Hepatocyte (in vitro differentiated cells): ENCODE data around the gene IQGAP2. TPM values are rescaled to one million over a fixed set of nuclear protein-coding genes. Genes with fewer than 3 reads are reported as not detected.

Experiments
- DNase-seq: peaks from one replicate; pipeline ENCODE4 v3.0.0-alpha.2; 2016; ENCODE audit warnings: low spot score
- H2AFZ ChIP-seq: fragments of 200-600 bp; sonication (generic); 2 replicates; pipeline ENCODE4 v1.6.0; 2016; ENCODE audit warnings: antibody characterized with exemption, mild to moderate bottlenecking
- H3K27ac ChIP-seq: fragments of 200-600 bp; sonication (generic); 2 replicates; pipeline ENCODE4 v1.5.1; 2016; ENCODE audit warnings: mild to moderate bottlenecking
- H3K27me3 ChIP-seq: fragments of 200-600 bp; sonication (generic); 2 replicates; pipeline ENCODE4 v1.6.1; 2016
- H3K36me3 ChIP-seq: fragments of 200-600 bp; sonication (generic); replicated peaks from 2 replicates; pipeline ENCODE4 v1.5.1; 2016; ENCODE audit warnings: low read depth; ENCODE audit not compliant: insufficient read depth
- H3K4me1 ChIP-seq: fragments of 200-600 bp; sonication (generic); 2 replicates; pipeline ENCODE4 v1.5.1; 2016; ENCODE audit warnings: mild to moderate bottlenecking, moderate library complexity; ENCODE audit not compliant: insufficient read depth
- H3K4me2 ChIP-seq: fragments of 200-600 bp; sonication (generic); 2 replicates; pipeline ENCODE4 v1.6.0; 2016
- H3K4me3 ChIP-seq: fragments of 200-600 bp; sonication (generic); 2 replicates; pipeline ENCODE4 v1.5.1; 2016; ENCODE audit warnings: mild to moderate bottlenecking
- H3K79me2 ChIP-seq: fragments of 200-600 bp; sonication (generic); 2 replicates; pipeline ENCODE4 v1.6.0; 2017; ENCODE audit warnings: mild to moderate bottlenecking
- H3K9me2 ChIP-seq: fragments of 200-600 bp; sonication (generic); replicated peaks from 2 replicates; pipeline ENCODE4 v1.6.0; 2017; ENCODE audit warnings: mild to moderate bottlenecking; ENCODE audit not compliant: insufficient read depth
- H3K9me3 ChIP-seq: fragments of 200-600 bp; sonication (generic); 2 replicates; pipeline ENCODE4 v1.5.1; 2016; ENCODE audit warnings: low read depth, mild to moderate bottlenecking
- H4K20me1 ChIP-seq: fragments of 200-600 bp; sonication (generic); 2 replicates; pipeline ENCODE4 v1.6.0; 2016; ENCODE audit warnings: mild to moderate bottlenecking; ENCODE audit not compliant: insufficient read depth, poor library complexity, severe bottlenecking
- EZH2 ChIP-seq: fragments of 200-600 bp; sonication (generic); IDR thresholded peaks from 2 replicates; pipeline ENCODE4 v1.6.1; 2016; ENCODE audit warnings: antibody characterized with exemption, mild to moderate bottlenecking, borderline replicate concordance
- EZH2phosphoT487 ChIP-seq: fragments of 200-600 bp; sonication (generic); IDR thresholded peaks from one replicate; pipeline ENCODE4 v1.6.1; 2018; ENCODE audit warnings: antibody characterized with exemption, mild to moderate bottlenecking, low read depth, moderate library complexity; ENCODE audit not compliant: unreplicated experiment, severe bottlenecking
- WGBS: methylation state at CpG from one replicate; pipeline ENCODE4 v1.1.6; 2016; ENCODE audit warnings: low lambda C conversion rate; ENCODE audit errors: missing lambda C conversion rate; 5-methylcytosine and 5-hydroxymethylcytosine counted together
- polyA plus RNA-seq: library from polyadenylated mRNA; unstranded; fragments of >200 nt; fragmentation: Nextera tagmentation; extraction: Ambion mirVana; gene quantifications from 2 replicates; pipeline ENCODE4 v1.2.1, GENCODE V29; 2016
- total RNA-seq: library from RNA; depleted of rRNA; stranded (reverse); fragments of >200 nt; gene quantifications from 2 replicates; pipeline ENCODE4 v1.2.3, GENCODE V29; 2014
- TF ChIP-seq, protein P1 (sequence below): fragments of 200-600 bp; sonication (generic); IDR thresholded peaks from 2 replicates; pipeline ENCODE4 v1.5.1; 2016; ENCODE audit warnings: antibody characterized with exemption, mild to moderate bottlenecking; ENCODE audit not compliant: poor library complexity

The IQGAP2 gene
- total and polyA plus RNA-seq, 2 experiments from 2014 or later: 37.2 to 78.9 TPM

DNA sequence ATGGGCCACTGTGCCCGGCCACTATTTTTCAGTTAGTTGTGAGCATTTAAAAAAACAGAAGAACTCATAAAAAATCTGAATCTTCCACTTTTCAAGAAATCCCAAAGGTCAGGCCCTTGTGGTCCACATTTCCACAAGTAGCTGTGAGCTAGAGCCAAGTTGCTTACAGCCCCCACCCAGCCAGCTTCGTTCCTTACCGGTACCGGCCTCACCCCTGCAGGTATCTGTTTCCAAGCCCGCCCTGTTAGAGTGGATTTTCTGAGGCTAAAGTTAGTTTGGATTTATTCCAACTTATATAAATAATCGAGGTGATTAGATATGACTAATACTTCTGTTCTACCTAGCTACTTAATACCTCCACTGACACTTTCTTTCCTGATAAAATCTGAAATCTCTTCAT is 139.2 kb downstream of the IQGAP2 start:
- Histone ChIP-seq H3K4me1 (peaks cover 20% of the 10 kb centered on the region), H3K9me3 (no peaks in the 10 kb centered on the region), H3K9me2 (no peaks in the 10 kb centered on the region), H3K36me3 (no peaks in the 10 kb centered on the region), H3K79me2 (peaks cover 21% of the 10 kb centered on the region), H3K4me2 (no peak overlapping the region), H3K27me3 (no peaks in the 10 kb centered on the region), H4K20me1 (no peaks in the 10 kb centered on the region), H2AFZ (no peak overlapping the region), H3K27ac (no peak overlapping the region), H3K4me3 (no peak overlapping the region)
- TF ChIP-seq, protein P1, sequence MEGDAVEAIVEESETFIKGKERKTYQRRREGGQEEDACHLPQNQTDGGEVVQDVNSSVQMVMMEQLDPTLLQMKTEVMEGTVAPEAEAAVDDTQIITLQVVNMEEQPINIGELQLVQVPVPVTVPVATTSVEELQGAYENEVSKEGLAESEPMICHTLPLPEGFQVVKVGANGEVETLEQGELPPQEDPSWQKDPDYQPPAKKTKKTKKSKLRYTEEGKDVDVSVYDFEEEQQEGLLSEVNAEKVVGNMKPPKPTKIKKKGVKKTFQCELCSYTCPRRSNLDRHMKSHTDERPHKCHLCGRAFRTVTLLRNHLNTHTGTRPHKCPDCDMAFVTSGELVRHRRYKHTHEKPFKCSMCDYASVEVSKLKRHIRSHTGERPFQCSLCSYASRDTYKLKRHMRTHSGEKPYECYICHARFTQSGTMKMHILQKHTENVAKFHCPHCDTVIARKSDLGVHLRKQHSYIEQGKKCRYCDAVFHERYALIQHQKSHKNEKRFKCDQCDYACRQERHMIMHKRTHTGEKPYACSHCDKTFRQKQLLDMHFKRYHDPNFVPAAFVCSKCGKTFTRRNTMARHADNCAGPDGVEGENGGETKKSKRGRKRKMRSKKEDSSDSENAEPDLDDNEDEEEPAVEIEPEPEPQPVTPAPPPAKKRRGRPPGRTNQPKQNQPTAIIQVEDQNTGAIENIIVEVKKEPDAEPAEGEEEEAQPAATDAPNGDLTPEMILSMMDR: no peak
- TF ChIP-seq EZH2phosphoT487 (no peak), EZH2 (no peak)
- 81% methylated on average over 6 of the region's 6 CpGs for WGBS
- DNase-seq: no peak

GRCh38 chr5:76542887-76543690 is 140.0 kb downstream of the IQGAP2 start:
- H3K4me2 ChIP-seq: no peak overlapping the region
- no peak overlapping the region for H2AFZ ChIP-seq
- no peaks in the 10 kb centered on the region for H3K9me2 ChIP-seq
- H3K27ac ChIP-seq: peak overlapping the region; percentile 36
- WGBS: 60% methylated on average over 13 of the region's 13 CpGs
- H4K20me1 ChIP-seq: no peaks in the 10 kb centered on the region
- no peak overlapping the region for H3K4me3 ChIP-seq
- TF ChIP-seq EZH2 (no peak), EZH2phosphoT487 (no peak)
- TF ChIP-seq, protein P1: no peak
- no peaks in the 10 kb centered on the region for H3K27me3 ChIP-seq
- no peaks in the 10 kb centered on the region for H3K9me3 ChIP-seq
- H3K4me1 ChIP-seq: peaks cover 23% of the 10 kb centered on the region
- H3K79me2 ChIP-seq: peaks cover 18% of the 10 kb centered on the region
- no peaks in the 10 kb centered on the region for H3K36me3 ChIP-seq
- DNase-seq: peak; percentile 19

DNA sequence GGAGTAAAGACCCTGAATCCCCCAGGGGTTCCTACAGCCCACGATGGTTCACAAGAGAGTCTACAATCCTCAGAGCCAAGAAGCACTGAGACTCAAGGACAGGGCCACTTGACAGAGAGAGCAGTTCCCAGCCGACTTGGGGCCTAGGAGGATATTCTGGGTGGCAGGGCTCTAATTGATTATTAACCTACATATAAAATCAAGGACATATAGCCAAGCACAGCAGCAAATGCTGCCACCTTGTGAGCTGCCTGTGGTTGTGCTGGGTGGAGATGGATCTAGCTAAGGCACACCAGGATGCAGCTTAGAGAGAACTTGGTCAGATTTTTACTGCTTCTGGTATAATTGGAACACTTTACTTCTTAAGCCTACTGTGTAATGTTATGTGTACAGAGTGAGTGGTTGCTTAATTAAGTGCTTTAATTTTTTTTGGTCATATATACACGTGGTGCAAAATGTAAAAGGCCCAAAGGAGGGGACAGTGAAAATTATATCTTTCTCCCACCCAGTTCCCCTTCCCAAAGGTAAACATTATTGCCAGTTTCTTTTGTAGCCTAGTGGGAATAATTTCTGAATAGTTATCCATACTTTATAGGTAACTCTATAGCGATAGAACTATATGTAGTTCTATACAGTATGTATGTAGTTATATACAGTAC is 141.3 kb downstream of the IQGAP2 start:
- peak; percentile 78 for DNase-seq
- 48% methylated on average over 4 of the region's 4 CpGs for WGBS
- H3K27me3 ChIP-seq: no peaks in the 10 kb centered on the region
- no peak overlapping the region for H2AFZ ChIP-seq
- peak overlapping the region; percentile 27 for H3K4me2 ChIP-seq
- H4K20me1 ChIP-seq: no peaks in the 10 kb centered on the region
- no peak overlapping the region for H3K4me3 ChIP-seq
- H3K9me3 ChIP-seq: no peaks in the 10 kb centered on the region
- no peaks in the 10 kb centered on the region for H3K9me2 ChIP-seq
- H3K4me1 ChIP-seq: peaks cover 31% of the 10 kb centered on the region
- TF ChIP-seq EZH2 (no peak), EZH2phosphoT487 (no peak)
- TF ChIP-seq, protein P1: peak; percentile 82
- H3K27ac ChIP-seq: peak overlapping the region; percentile 36
- no peaks in the 10 kb centered on the region for H3K36me3 ChIP-seq
- peaks cover 18% of the 10 kb centered on the region for H3K79me2 ChIP-seq
